MM.1S (cell line): Measurements from ENCODE around the gene UFC1.

ENCODE experiments used
- DNase-seq: peaks from one replicate; pipeline ENCODE4 v3.0.0-alpha.2; 2015
- H2AFZ ChIP-seq: fragments of 300-600 bp; sonication (generic); 2 replicates; pipeline ENCODE4 v1.6.0; 2016; ENCODE audit warnings: antibody characterized with exemption, low read length
- H3F3A ChIP-seq: fragments of 300-600 bp; sonication (generic); 2 replicates; pipeline ENCODE4 v1.6.1; 2016; ENCODE audit warnings: mild to moderate bottlenecking, antibody characterized with exemption, low read length, moderate library complexity, mixed read lengths; ENCODE audit not compliant: insufficient read depth
- H3K27ac ChIP-seq: fragments of 300-600 bp; sonication (generic); 2 replicates; pipeline ENCODE4 v1.5.1; 2016; ENCODE audit warnings: mild to moderate bottlenecking, low read length
- H3K27me3 ChIP-seq: fragments of 300-600 bp; sonication (generic); replicated peaks from 2 replicates; pipeline ENCODE4 v1.6.0; 2016; ENCODE audit warnings: low read length; ENCODE audit not compliant: insufficient read depth
- H3K36me3 ChIP-seq: fragments of 300-600 bp; sonication (generic); replicated peaks from 2 replicates; pipeline ENCODE4 v1.6.1; 2016; ENCODE audit warnings: mild to moderate bottlenecking, low read length, mixed read lengths; ENCODE audit not compliant: insufficient read depth
- H3K4me1 ChIP-seq: fragments of 300-600 bp; sonication (generic); 2 replicates; pipeline ENCODE4 v1.6.1; 2016; ENCODE audit warnings: low read length, mixed read lengths
- H3K4me2 ChIP-seq: fragments of 300-600 bp; sonication (generic); 2 replicates; pipeline ENCODE4 v1.6.0; 2016; ENCODE audit warnings: low read depth, low read length
- H3K4me3 ChIP-seq: fragments of 300-600 bp; sonication (generic); 2 replicates; pipeline ENCODE4 v1.5.1; 2016; ENCODE audit warnings: low read length, mixed read lengths
- H3K79me2 ChIP-seq: fragments of 300-600 bp; sonication (generic); 2 replicates; pipeline ENCODE4 v1.6.1; 2016; ENCODE audit warnings: mixed run types, low read length, mixed read lengths
- H3K9ac ChIP-seq: fragments of 300-600 bp; sonication (generic); 2 replicates; pipeline ENCODE4 v1.6.1; 2016; ENCODE audit warnings: low read length, mixed read lengths
- H3K9me2 ChIP-seq: fragments of 300-600 bp; sonication (generic); replicated peaks from 2 replicates; pipeline ENCODE4 v1.6.1; 2016; ENCODE audit warnings: mild to moderate bottlenecking, low read length, mixed read lengths; ENCODE audit not compliant: insufficient read depth
- H3K9me3 ChIP-seq: fragments of 300-600 bp; sonication (generic); replicated peaks from 2 replicates; pipeline ENCODE4 v1.6.1; 2016; ENCODE audit warnings: mild to moderate bottlenecking, low read length, mixed read lengths; ENCODE audit not compliant: insufficient read depth
- H4K20me1 ChIP-seq: fragments of 300-600 bp; sonication (generic); 2 replicates; pipeline ENCODE4 v1.6.1; 2016; ENCODE audit warnings: mild to moderate bottlenecking, low read length, moderate library complexity, mixed read lengths; ENCODE audit not compliant: insufficient read depth
- CTCF ChIP-seq: fragments of 300-600 bp; sonication (generic); IDR thresholded peaks from 2 replicates; pipeline ENCODE4 v1.5.1; 2016; ENCODE audit warnings: antibody characterized with exemption, low read length, mixed read lengths
- EZH2 ChIP-seq: fragments of 300-600 bp; sonication (generic); optimal IDR thresholded peaks from 2 replicates; pipeline ENCODE3; 2017; ENCODE audit warnings: low read depth, mild to moderate bottlenecking, antibody characterized with exemption, low read length, mixed read lengths
- EZH2phosphoT487 ChIP-seq: fragments of 300-600 bp; sonication (generic); IDR thresholded peaks from 2 replicates; pipeline ENCODE4 v1.6.1; 2018; ENCODE audit warnings: antibody characterized with exemption, low read length

UFC1 gene

GRCh38 chr1:161175771-161176453 is 22.1 kb downstream of the UFC1 start:
- TF ChIP-seq CTCF (no peak), EZH2 (no peak), EZH2phosphoT487 (no peak)
- Histone ChIP-seq H3K27ac (peak overlapping the region; percentile 91), H3K4me1 (peaks cover 44% of the 10 kb centered on the region), H3K79me2 (peaks cover 62% of the 10 kb centered on the region), H3F3A (peaks cover 42% of the 10 kb centered on the region), H3K9me2 (no peaks in the 10 kb centered on the region), H2AFZ (no peak overlapping the region), H3K27me3 (no peaks in the 10 kb centered on the region), H3K9ac (peak overlapping the region; percentile 87), H4K20me1 (0 out of 2 replicates have a peak, but pooled peaks cover 6% of the 10 kb centered on the region), H3K36me3 (peaks cover 38% of the 10 kb centered on the region), H3K9me3 (no peaks in the 10 kb centered on the region), H3K4me3 (peak overlapping the region; percentile 88), H3K4me2 (peak overlapping the region; percentile 97)
- DNase-seq = peak; percentile 93

- Histone ChIP-seq H3K4me1 (peaks cover 49% of the 10 kb centered on the region), H3K4me3 (peak overlapping the region; percentile 88), H3K27ac (peak overlapping the region; percentile 91), H3K9me2 (no peaks in the 10 kb centered on the region), H3F3A (peaks cover 37% of the 10 kb centered on the region), H3K36me3 (peaks cover 31% of the 10 kb centered on the region), H3K79me2 (peaks cover 58% of the 10 kb centered on the region), H4K20me1 (0 out of 2 replicates have a peak, but pooled peaks cover 6% of the 10 kb centered on the region), H3K27me3 (no peaks in the 10 kb centered on the region), H3K9me3 (no peaks in the 10 kb centered on the region), H3K9ac (peak overlapping the region; percentile 87), H2AFZ (peak overlapping the region; percentile 46), H3K4me2 (peak overlapping the region; percentile 97)
- no peak for DNase-seq
- TF ChIP-seq CTCF (no peak), EZH2 (no peak), EZH2phosphoT487 (no peak)
Observed at GRCh38 chr1:161176468-161177111, 22.8 kb downstream of the UFC1 start.

DNA sequence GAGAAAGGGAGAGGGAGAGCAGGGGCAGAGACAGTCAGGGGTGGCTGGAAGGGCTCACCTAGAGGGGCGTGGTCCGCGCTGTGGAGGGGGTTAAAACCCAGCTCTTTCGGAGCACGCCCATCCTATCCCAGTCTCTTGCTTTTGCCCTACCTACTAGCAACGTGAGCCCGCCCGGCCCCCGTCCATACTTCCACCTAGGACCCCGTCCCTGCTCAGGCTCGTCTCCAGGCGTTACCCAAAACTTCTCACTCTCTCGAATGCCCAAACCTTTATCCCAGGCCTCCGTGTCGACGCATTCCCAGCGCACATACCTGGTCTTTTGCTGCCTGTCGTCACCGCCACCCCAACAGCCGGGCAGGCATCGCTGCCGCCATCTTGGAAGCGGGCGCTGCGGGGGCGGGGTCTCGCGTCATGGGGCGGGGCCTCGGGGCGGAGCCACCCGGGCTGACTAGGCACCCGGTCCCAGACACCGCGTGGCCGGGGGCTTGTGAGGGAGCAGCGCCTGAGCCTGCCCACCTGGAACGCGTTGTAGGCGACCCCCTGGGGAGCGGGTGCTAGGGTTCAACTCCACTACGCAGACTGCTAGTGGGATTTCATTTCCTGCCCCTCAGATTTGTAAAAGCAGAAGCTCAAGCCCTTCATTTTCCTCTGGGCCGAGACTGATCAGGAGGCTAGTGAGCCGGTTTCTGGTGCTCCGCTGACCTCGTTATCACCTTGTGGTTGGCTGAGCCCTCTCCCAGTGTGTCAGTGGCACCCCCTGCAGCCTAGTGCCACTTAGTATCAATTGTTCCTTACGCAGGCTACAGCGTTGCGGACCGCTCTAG is 23.5 kb downstream of the UFC1 start, which contains the start of gene B4GALT3:
Gene B4GALT3, minus strand, starts transcription at position 396 of the 824 bp plus-strand sequence. CDS start 1,447 bp downstream, outside the sequence.
- Histone ChIP-seq H4K20me1 (0 out of 2 replicates have a peak, but pooled peaks cover 6% of the 10 kb centered on the region), H3K27ac (peak within 1 kb of the TSS; percentile 91), H3F3A (peaks cover 35% of the 10 kb centered on the region), H3K4me2 (peak within 1 kb of the TSS; percentile 97), H3K9me3 (no peaks in the 10 kb centered on the region), H3K4me3 (peak within 1 kb of the TSS; percentile 88), H3K9me2 (no peaks in the 10 kb centered on the region), H3K79me2 (peaks cover 51% of the 10 kb centered on the region), H3K27me3 (no peaks in the 10 kb centered on the region), H3K4me1 (peaks cover 56% of the 10 kb centered on the region), H3K9ac (peak within 1 kb of the TSS; percentile 87), H2AFZ (peak within 1 kb of the TSS; percentile 46), H3K36me3 (peaks cover 25% of the 10 kb centered on the region; the same call in 1 of the 2 replicates)
- TF ChIP-seq CTCF (peak; percentile 42), EZH2 (no peak), EZH2phosphoT487 (no peak)
- DNase-seq = peak; percentile 94
